DMS53 treated with DMSO at 0.1 percent for 48 hours (cell line): Measurements from ENCODE around the gene FRRS1L.

Source experiments
- DNase-seq: peaks from one replicate; lab custom pipeline; 2025; ENCODE audit not compliant: unreplicated experiment; lab: John Stamatoyannopoulos, UW

Gene FRRS1L

GRCh38 chr9:109108318-109108717 lies 58.7 kb downstream of the FRRS1L start:
- peak; percentile 30 for DNase-seq

GRCh38 chr9:109107402-109108240 lies 59.4 kb downstream of the FRRS1L start:
- DNase-seq: peak; percentile 9

- peak; percentile 8 for DNase-seq
Measured at GRCh38 chr9:109101810-109102209, 65.2 kb downstream of the FRRS1L start.

- no peak for DNase-seq
Measured at GRCh38 chr9:109101202-109101595, 65.8 kb downstream of the FRRS1L start.

GRCh38 chr9:109100543-109101201 lies 66.4 kb downstream of the FRRS1L start:
- no peak for DNase-seq

- no peak for DNase-seq
Measured at GRCh38 chr9:109098960-109099308, 68.1 kb downstream of the FRRS1L start.

- DNase-seq: peak; percentile 10
Measured at GRCh38 chr9:109098171-109098959, 68.7 kb downstream of the FRRS1L start.

GRCh38 chr9:109097146-109097545 lies 69.9 kb downstream of the FRRS1L start:
- no peak for DNase-seq

- DNase-seq: no peak
Measured at GRCh38 chr9:109095321-109095720, 71.7 kb downstream of the FRRS1L start.

GRCh38 chr9:109094268-109094667 lies 72.8 kb downstream of the FRRS1L start:
- DNase-seq: no peak

- DNase-seq: no peak
Measured at GRCh38 chr9:109092587-109092986, 74.5 kb downstream of the FRRS1L start.

- no peak for DNase-seq
Measured at GRCh38 chr9:109092051-109092580, 74.9 kb downstream of the FRRS1L start.

- DNase-seq: no peak
Measured at GRCh38 chr9:109088221-109088620, 78.8 kb downstream of the FRRS1L start.

- no peak for DNase-seq
Measured at GRCh38 chr9:109087795-109088194, 79.3 kb downstream of the FRRS1L start.

GRCh38 chr9:109086221-109086620 lies 80.8 kb downstream of the FRRS1L start:
- DNase-seq: no peak

- no peak for DNase-seq
Measured at GRCh38 chr9:109085510-109085909, 81.5 kb downstream of the FRRS1L start.

- no peak for DNase-seq
Measured at GRCh38 chr9:109083813-109084405, 83.1 kb downstream of the FRRS1L start.

- DNase-seq: no peak
Measured at GRCh38 chr9:109083141-109083540, 83.9 kb downstream of the FRRS1L start.

GRCh38 chr9:109082091-109082620 lies 84.9 kb downstream of the FRRS1L start:
- DNase-seq: no peak
